ENCODE measurements around the gene SMIM23.

GRCh38 chr5:171810227-171810626 is 24.6 kb downstream of the SMIM23 start:
- TF ChIP-seq CTCF (IDR thresholded peaks at IDR 0.05): no peak
- TF ChIP-seq REST (IDR thresholded peaks at IDR 0.05; ENCODE audit: insufficient read depth in 1 of 2, low read depth in 2 of 2, low read length in 1 of 2): no peak
- TF ChIP-seq POLR2AphosphoS5 (IDR thresholded peaks at IDR 0.05; ENCODE audit: low read depth, low read length): no peak
